ENCODE data around the gene SHISA9.

- TF ChIP-seq, protein P1, sequence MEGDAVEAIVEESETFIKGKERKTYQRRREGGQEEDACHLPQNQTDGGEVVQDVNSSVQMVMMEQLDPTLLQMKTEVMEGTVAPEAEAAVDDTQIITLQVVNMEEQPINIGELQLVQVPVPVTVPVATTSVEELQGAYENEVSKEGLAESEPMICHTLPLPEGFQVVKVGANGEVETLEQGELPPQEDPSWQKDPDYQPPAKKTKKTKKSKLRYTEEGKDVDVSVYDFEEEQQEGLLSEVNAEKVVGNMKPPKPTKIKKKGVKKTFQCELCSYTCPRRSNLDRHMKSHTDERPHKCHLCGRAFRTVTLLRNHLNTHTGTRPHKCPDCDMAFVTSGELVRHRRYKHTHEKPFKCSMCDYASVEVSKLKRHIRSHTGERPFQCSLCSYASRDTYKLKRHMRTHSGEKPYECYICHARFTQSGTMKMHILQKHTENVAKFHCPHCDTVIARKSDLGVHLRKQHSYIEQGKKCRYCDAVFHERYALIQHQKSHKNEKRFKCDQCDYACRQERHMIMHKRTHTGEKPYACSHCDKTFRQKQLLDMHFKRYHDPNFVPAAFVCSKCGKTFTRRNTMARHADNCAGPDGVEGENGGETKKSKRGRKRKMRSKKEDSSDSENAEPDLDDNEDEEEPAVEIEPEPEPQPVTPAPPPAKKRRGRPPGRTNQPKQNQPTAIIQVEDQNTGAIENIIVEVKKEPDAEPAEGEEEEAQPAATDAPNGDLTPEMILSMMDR (IDR thresholded peaks at IDR 0.05), result no peak
- no peak for TF ChIP-seq EZH2 (IDR thresholded peaks at IDR 0.05; ENCODE audit: borderline replicate concordance, insufficient read depth, low read depth, low read length, poor library complexity, severe bottlenecking)
These were observed 20.2 kb upstream of the SHISA9 start for GRCh38 chr16:12881182-12881581.
